ENCODE measurements around the gene ELAC1.

The ELAC1 gene

DNA sequence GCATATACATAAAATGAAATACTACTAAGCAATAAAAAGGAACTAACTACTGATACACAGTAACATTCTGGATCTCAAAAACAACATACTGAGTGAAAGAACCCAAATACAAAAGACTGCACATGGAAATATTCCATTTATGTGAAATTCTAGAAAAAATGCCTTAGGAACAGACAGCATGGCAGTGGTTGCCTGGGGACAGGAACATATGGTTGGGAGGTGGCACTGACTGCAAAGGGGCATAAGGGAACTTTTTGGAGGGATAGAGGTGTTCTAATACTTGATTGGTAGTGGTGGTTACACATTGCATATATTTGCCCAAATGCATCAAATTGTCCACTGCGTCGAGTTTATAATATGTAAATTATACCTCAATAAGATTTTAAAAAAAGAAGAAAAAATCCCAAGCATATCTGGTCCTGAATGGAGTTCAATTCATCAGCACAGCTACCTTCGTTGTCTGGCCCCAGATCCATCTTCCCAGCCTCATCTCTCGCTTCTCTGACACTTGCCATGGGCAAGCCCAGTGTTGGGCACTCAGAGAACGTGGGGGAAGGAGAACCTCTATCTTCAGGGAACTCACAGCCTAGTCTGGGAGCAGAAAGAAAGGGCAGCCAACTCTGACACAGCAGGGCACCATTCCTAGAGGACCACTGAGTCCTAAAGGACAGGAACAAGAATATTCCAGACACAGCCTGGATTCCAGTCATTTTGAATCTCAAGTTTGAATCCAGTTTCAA lies 53.6 kb downstream of the ELAC1 start:
- DNase-seq: no peak

- DNase-seq: no peak
These were observed 57.7 kb downstream of the ELAC1 start for GRCh38 chr18:51025512-51025911.

- DNase-seq: no peak
These were observed 60.5 kb downstream of the ELAC1 start for GRCh38 chr18:51028201-51028805.

GRCh38 chr18:51029378-51029693 lies 61.5 kb downstream of the ELAC1 start:
- DNase-seq: no peak

- DNase-seq: peak; percentile 98
These were observed 62.1 kb downstream of the ELAC1 start, which contains the start of gene SMAD4 for GRCh38 chr18:51029694-51030536. Gene SMAD4 (plus strand): TSS chr18:51030213. CDS start chr18:51047047, 16,834 bp downstream.

DNA sequence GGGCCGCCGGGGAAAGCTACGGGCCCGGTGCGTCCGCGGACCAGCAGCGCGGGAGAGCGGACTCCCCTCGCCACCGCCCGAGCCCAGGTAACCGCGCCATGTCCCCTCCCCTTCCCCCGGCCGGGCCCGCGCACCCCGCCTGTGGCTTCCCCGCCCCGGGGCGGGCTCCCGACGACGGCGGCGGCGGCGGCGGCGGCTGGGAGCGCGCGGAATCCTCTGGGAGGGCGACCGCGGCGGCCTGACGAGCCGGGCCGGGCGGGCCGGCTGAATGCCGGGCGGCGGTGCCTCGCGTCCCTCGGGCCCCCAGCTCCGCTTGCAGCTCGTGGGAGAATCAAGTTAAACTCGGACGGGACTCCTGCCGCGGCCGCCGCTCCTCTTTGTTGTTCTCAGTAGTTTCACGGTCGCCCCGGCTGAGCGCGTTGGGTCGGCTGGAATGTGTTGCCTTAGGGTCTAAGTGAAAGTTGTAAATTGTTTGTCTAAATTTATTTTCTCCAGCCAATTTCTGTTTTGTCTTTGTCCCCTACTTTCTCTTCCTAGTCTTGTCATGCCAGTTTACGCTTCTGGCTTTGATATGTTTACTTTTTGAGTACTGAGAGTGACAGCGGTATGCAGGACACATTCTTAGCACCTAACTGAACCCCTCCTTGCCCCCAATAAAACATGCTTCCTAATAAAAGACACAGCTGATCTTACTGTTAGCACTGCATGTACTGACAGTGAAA lies 62.9 kb downstream of the ELAC1 start:
- DNase-seq: peak; percentile 38

- no peak for DNase-seq
These were observed 64.4 kb downstream of the ELAC1 start for GRCh38 chr18:51032193-51032592.

- DNase-seq: no peak
These were observed 69.4 kb downstream of the ELAC1 start for GRCh38 chr18:51037230-51037629.

All from NCI-H2227 treated with DMSO at 0.1 percent for 48 hours (cell line).